ENCODE data around the gene CSKMT.
A peak's percentile ranks its signal among the peaks of the same experiment; 100 is the strongest.
"Not testable (repeated sequence)": the region's sequence is repeated elsewhere in the genome, so short reads cannot be mapped to it uniquely, and the experiment has no call there.

The CSKMT gene

DNA sequence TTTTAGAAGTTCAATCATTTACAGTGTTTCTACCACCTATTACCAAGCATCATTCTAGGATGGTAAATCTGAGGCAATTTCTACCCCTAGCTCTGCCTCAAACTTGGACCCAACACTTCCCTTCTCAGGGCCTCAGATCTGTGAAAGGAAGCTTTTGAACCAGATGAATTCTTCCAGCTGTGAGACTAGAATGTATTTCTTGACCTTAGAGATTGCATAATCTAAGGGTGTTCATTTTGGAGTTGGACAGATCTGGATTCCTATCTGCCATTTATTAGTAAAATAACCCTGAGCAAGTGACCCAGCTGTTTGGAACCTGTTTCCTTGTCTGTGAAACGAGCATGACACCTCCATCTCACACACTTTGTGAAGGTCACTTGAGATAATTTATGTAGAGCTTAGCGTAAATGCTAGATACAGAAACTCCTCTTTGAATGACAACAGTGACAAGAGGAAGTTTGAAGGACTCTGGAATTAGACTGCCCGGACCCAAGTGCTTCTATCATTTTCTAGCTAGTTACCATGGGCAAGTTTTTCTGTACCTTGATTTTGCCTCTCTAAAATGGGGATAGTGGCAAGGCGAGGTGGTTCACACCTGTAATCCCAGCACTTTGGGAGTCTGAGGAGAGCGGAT, 8.2 kb upstream of the CSKMT start:
- no peak for DNase-seq

DNA sequence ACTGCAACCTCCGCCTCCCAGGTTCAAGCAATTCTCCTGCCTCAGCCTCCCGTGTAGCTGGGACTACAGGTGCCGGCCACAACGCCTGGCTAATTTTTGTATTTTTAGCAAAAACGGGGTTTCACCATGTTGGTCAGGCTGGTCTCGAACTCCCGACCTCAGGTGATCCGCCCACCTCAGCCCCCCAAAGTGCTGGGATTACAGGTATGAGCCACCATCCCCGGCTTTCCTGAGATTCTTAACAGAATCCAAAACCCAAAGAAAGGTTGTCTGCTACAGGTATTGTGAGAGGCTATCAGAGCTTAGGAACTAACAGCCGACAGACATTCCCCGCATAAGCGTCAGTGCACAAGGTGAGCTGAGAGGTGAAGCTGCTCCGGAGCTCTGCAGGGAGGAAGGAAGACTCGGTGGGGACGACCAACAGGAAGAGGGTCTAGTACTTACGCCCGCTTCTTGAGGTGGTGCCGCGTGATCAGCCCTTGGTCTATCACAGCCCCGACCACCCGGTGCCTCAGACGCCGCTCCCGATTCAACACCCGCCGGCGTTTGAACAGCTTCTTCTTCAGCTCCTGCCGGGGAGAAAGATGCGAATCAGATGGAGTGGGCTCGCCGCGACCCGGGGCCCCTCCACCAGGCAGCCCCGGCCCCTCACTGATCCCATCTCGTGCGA, 572 bp upstream of the CSKMT start:
- peak; percentile 59 to 62 for DNase-seq

DNA sequence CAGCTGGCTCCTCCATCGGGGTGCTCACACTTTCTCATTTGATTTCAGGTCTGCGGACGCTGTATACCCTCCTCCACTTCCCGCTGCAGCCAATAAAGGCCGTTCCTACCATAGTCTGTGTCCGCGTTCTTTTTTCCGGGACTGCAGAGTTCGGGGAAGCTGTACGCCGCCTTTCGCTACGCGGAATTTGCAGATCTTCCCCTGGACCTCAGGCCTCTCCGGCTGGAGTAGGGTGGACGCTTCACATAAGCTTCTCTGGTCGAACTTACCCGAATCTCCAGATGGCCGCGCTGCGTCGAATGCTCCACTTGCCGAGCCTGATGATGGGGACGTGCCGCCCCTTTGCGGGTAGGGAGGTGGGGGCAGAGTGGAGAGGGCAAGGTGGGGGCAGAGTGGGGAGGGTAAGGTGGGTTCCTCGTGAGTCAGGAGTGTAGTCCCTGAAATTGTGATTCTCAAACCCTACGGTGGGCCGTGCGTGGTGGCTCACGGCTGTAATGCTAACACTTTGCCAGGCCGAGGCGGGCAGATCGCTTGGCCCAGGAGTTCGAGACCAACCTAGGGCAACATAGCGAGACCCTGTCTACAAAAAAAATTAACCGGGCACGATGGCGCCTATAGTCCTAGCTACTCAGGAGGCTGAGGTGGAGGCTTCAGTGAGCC, 617 bp downstream of the CSKMT start:
- DNase-seq, result peak; percentile 63 to 73

DNA sequence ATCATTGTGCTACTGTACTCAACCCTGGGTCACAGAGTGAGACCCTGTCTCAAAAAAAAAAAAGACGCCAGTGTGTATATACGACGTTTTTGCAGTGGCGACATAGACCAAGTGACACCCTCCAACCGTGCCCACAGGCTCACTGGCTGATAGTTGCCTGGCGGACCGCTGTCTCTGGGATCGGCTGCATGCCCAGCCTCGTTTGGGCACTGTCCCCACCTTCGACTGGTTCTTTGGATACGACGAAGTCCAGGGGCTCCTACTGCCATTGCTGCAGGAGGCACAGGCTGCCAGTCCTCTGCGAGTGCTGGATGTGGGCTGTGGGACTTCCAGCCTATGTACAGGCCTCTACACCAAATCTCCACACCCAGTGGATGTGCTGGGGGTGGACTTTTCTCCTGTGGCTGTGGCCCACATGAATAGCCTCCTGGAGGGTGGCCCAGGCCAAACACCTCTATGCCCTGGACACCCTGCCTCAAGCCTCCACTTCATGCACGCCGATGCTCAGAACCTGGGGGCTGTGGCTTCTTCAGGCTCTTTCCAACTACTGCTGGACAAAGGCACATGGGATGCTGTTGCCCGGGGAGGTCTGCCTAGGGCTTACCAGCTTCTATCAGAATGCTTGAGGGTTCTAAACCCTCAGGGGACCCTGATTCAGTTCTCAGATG, 1.3 kb downstream of the CSKMT start:
- DNase-seq, result peak in 1 of 2 donors; percentile 44

DNA sequence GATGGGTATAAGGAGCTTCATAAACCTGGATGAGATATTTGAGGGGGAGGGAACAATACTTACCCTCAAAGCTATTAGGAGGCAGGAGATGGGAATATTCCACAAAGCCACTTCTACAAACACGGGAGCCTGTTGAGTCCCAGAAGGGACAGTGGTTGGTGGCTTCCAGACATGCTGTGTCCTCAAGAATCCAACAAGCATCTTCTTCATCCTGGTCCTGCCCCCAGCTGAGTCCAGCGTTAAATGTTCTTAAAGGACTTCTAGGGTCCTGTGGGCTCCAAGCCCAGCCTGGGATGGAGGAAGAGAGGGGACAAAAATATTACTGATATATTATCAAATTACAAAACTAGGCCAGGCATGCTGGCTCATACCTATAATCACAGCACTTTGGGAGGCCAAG, 2.3 kb downstream of the CSKMT start:
- no peak for DNase-seq

DNA sequence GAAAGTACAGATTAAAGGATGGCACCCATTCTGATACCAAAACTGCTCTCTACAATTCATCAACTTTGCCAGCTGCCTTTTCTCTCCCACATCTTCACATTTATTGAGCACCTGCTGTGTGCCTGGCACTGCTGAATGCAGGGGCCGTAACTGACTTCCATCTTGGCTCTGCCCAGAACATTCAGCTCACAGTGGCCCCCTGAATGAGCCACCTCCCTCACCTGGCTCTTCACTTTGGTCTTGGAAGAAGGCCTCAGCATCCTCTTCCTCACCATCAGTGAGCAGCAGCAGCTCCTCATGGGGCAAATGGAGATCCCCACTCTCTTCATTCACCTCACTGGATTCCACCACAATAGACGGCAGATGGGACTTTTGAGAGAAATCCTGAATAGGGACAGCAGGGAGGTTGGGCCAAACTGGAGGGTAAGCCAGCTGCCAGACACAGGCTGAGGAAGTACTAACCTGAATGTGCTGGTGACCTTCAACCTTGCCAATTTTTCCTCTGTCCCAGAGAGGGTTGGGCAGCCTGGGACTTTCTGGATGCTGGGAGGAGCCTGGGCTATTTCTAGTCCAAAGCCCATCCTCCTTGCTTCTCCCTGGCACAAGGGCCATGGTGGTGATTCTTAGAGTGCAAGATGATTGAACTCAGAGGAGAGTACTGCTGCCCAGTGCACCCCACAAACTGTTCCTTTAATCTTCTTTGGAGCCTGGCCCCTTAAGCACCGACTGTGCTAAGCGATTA, 4.5 kb downstream of the CSKMT start:
- no peak for DNase-seq

DNA sequence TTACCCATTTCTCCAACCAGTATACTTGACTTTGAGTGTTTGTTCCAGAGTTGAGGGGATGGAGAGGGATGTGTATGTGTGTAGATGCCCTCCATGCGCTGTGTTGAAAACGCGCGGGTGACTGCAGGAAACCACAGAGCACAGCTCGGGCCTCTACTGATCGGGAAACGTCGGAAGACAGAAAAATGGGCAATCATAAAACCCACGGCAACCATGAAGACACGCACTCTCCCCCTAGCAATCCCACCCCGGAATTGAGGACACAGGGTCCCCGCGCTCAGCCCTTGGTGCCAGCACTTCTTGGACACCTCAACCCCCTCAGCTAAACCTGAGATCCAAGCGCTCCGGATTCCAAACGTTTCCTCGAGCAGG, 6.1 kb downstream of the CSKMT start:
- DNase-seq, result no peak

DNA sequence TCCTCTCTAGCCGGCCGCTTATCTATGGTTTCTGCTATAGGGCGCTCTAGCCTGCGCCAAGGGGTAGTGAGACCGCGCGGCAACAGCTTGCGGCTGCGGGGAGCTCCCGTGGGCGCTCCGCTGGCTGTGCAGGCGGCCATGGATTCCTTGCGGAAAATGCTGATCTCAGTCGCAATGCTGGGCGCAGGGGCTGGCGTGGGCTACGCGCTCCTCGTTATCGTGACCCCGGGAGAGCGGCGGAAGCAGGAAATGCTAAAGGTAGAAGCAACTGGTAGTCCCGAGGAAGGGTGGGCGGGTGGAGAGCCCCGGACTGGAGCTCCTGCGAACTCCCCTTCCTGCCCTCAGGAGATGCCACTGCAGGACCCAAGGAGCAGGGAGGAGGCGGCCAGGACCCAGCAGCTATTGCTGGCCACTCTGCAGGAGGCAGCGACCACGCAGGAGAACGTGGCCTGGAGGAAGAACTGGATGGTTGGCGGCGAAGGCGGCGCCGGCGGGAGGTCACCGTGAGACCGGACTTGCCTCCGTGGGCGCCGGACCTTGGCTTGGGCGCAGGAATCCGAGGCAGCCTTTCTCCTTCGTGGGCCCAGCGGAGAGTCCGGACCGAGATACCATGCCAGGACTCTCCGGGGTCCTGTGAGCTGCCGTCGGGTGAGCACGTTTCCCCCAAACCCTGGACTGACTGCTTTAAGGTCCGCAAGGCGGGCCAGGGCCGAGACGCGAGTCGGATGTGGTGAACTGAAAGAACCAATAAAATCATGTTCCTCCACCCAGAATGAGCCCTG, 6.7 kb downstream of the CSKMT start, which contains the start of the genes LBHD1 and UQCC3:
Gene LBHD1 (minus strand): TSS at position 660 of the 782 bp plus-strand sequence. CDS start 2,236 bp downstream, outside the sequence.
Gene UQCC3 (plus strand): TSS at position 66 of the 782 bp plus-strand sequence. CDS start 73 bp downstream, at position 139.
- DNase-seq, result peak; percentile 78 to 79

DNA sequence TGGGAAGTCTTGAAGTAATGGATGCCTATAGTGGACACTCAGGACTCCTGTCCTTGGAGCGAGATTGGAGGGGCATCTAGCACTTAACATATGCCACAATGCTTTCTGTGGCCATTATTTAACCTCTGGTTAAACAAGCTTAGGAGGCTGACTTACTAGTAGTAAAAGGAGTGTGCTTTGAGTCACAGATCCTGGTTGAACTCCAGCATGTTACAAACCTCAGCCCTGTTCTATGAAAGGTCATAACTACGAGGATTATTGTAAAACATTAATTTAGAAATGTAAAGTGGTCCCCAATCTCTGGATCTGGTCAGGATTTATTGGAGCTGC, 8.0 kb downstream of the CSKMT start:
- no peak for DNase-seq

DNA sequence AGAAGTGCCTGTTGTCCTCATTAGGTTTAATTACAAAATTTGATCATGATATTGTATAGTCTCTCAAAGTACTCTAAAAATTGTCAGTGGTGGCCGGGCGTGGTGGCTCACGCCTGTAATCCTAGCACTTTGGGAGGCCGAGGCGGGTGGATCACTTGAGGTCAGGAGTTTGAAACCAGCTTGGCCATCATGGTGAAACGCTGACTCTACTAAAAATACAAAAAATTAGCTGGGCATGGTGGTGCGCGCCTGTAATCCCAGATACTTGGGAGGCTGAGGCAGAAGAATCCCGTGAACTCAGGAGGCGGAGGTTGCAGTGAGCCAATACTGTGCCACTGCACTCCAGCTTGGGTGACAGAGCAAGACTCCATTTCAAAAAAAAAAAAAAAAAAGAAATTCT, 10.3 kb downstream of the CSKMT start:
- DNase-seq, result not testable (repeated sequence)

DNA sequence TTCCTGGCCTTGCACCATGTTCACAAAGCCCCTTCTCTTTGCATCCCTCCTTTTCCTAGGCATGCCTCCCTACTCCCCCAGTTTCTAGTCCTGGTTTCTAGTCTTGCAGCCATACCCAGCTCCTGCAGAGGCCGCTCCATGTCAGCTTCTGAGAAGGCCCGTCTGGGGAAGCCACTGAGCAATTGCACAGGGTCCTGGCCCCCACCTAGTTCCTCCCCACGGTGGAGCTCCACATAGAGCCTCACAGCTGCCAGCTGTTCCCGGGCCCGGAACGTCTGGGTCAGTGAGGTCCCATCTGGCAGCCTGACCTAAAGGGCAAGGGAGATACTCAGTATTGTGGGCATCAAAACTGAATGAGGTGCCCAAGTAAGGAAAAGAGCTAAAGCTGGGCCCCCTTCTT, 11.6 kb downstream of the CSKMT start:
- DNase-seq, result no peak

DNA sequence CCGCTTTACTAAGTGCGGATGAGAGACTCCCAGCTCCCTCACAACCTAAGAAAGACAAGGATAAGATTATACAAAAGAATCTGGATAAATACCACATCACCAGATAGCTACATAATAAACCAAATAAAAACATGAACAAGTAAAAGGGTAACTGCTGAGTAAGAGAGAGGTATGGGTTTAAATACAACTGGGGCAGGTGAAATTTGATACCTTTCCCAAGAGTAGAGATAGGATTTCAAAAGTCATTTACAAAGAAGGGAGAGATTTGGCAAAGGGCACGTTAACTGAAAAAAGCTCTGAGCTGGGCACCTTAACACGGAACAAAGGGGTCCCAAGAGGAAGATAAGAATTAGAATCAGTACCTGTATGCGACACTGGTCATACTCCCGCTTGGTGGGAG, 12.0 kb downstream of the CSKMT start:
- DNase-seq, result no peak

DNA sequence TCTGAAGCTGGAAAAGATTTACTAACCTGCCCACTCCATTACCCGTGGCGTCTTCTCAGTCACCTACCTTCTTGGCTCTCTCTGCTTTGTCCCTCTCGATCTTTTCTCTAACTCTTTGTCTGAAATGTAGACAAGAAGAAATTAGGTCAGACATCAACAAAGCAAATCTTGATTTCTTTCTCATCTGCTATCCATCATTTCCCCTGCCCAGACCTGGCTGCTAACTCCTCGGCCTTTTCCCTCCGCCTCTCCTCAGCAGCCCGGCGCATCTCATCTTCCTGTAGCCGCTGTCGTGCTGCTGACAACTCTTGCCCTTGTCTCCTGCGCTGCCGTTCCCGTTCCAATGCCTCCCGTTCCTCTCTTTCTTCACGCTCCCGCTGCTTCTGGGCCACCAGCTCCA, 12.6 kb downstream of the CSKMT start:
- no peak for DNase-seq

DNA sequence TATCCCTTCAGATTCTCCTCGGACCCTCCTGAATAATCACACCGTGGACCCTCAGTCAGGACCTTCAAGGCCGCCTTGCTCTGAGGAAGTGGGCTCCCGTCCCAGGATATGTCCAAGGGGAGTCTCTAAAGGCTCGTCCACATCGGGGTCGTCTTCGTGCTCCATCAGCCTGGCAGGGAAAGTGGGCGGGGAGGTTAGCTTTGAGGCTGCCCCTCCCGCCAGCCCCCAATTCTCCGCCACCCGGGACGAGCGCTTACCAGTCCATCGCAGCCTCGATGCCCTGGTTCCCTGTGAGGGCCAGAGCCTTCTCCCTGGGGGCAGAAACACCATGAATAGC, 13.3 kb downstream of the CSKMT start:
- DNase-seq, result no peak

DNA sequence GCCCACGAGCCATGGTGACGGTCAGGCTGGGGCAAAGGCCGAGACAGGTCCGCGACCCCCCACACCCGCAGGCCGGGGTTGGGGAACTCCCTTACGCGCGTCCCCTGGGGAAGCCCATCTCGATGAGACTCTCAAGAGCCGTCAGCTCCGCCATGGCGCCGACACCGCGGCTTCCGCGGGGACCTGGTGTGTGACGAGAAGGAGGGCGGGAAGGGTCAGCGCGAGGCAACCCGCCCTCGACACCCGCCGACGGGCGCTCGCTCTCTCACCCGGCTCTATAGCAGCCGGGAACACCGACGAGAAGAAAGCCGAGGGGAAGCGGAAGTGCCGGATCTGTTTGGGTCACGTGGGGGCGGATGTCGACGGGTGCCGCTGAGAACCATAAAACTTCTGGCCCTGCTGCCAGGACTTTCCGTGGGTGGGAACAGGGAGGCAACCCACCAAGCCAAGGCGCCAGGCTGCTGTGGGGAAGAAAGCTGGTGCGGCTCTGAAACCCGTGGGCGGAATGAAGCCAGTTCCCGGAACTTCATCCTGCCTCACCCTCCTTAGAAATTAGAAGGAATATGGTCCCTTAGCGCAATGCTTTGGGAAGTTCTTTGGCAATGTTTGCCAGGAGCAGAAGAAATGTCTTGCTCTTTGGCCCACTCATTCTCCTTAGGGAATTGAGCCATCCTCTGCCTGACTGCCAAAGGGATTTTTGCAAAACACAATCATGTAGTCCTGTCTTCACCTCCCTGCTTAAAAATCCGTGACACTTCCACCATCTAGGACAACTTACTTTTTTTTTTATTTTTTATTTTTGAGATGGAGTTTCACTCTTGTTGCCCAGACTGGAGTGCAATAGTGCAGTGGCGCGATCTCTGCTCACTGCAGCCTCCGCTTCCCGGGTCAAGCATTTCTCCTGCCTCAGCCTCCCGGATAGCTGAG, 13.9 kb downstream of the CSKMT start, which contains the start of gene UBXN1:
Gene UBXN1 (minus strand): TSS at position 304 of the 927 bp plus-strand sequence. CDS start 150 bp downstream, at position 154.
- DNase-seq, result peak; percentile 87 to 90

DNA sequence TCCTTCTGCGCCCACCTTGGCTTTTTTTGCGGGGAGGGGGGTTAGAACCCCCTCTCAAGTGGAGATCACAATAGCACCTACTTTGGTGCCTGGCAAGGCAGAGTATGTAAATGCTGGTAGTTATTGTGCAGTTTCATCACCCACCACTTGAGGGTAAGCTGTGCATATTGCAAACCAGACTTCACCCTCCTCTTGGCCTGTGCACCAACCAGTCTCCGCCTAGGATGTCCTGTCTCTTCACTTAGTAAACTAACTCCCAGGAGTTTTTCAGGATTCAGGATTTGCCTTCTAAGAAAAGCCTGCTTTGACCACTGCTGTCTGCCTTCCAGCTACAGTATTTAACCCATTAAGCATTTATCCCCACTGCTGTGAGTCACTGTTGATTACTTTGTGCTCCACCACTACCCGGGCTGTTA, 15.7 kb downstream of the CSKMT start:
- DNase-seq, result peak; percentile 27 to 38

DNA sequence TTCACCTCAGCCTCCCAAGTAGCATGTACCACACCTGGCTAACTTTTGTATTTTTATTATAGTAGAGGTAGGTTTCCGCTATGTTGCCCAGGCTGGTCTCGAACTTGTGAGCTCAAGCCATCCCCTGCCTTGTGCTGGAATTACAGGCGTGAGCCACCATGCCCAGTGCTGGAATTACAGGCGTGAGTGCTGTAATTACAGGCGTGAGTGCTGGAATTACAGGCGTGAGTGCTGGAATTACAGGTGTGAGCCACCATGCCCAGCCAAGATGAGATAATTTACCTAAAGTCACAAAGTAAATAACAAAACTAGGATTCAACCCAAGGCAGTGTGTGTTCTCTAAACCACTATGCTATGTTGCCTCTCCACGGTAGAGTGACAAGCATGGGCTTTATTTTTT, 17.4 kb downstream of the CSKMT start:
- no peak for DNase-seq

DNA sequence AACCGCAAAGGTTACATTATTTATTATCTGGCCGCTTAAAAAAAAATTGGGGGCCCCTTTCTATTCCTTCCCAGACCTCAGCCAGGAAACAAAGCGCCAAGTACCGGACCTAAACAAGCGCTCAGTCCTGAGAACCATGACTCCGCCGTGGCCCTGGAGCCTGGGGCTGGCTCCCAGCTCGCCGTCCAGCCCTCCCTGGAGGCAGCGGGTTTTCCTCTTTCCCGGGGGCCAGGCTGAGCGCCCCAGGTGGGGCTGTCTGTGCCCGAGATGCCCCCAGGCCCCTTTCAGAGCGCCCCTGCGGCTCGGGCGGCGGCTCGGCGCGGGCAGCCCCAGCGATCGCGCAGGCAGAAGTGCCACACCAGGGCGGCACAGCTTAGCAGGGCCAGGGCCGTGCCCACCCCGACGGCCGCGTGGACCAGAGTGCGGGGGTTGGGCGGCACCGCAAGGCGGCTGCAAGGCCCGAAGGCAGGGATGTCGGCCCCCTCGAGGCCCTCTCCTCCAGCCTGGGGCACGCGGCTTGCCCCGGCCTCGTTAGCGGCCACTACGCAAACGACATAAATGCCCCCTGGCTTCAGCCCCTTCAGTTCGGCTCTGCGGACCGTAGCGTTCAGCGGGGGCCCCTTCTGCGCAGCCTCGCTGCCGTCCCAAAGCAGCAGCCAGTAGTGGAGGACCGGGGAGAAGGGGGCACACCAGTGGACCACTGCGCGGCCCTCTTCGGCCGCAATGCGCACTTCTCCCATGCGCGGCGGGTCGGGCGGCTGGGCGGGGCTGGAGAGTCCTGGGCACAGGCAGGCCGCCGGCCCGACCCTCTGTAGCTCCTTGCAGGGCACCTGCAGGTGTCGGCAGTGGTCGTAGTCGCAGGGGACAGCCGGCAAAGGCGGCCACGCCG, 22.6 kb downstream of the CSKMT start:
- DNase-seq, result no peak

DNA sequence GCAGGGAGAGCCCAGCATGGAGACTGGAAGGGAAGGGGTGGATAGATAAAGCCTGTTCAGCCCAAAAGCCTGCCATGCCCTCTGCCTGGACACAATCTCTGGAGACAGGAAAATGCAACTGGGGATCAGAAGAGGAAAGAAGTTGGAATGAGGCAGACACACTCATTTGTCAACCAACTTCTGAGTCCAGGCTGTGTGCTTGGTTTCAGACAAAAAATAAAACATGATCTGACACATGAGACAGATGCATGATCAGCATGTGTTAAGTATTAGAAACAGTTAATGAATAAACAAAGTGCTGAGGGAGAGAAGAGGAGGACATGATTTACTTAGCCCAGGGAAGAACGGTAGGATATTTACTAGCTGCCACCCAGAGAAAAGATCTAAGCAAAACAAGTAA, 23.4 kb downstream of the CSKMT start:
- no peak for DNase-seq
